OCI-LY7 (cell line): ENCODE measurements around the gene NINJ2.

Experiments
- EZH2phosphoT487 ChIP-seq: fragments of 200-600 bp; sonication (generic); IDR thresholded peaks from 2 replicates; pipeline ENCODE4 v1.6.1; 2018; ENCODE audit warnings: low read depth, borderline replicate concordance, mild to moderate bottlenecking, mixed run types, antibody characterized with exemption, low read length, moderate library complexity, mixed read lengths
- TF ChIP-seq, protein P1 (sequence below): fragments of 200-600 bp; sonication (generic); conservative IDR thresholded peaks from 2 replicates; pipeline ENCODE4 v1.5.1; 2014; ENCODE audit warnings: mild to moderate bottlenecking, antibody characterized with exemption, low read length, moderate library complexity, mixed read lengths

GRCh38 chr12:517538-517937 is 145.7 kb downstream of the NINJ2 start:
- TF ChIP-seq, protein P1, sequence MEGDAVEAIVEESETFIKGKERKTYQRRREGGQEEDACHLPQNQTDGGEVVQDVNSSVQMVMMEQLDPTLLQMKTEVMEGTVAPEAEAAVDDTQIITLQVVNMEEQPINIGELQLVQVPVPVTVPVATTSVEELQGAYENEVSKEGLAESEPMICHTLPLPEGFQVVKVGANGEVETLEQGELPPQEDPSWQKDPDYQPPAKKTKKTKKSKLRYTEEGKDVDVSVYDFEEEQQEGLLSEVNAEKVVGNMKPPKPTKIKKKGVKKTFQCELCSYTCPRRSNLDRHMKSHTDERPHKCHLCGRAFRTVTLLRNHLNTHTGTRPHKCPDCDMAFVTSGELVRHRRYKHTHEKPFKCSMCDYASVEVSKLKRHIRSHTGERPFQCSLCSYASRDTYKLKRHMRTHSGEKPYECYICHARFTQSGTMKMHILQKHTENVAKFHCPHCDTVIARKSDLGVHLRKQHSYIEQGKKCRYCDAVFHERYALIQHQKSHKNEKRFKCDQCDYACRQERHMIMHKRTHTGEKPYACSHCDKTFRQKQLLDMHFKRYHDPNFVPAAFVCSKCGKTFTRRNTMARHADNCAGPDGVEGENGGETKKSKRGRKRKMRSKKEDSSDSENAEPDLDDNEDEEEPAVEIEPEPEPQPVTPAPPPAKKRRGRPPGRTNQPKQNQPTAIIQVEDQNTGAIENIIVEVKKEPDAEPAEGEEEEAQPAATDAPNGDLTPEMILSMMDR = no peak
- TF ChIP-seq EZH2phosphoT487 = no peak
